ENCODE measurements around the gene EXOC4. TPM values are rescaled to one million over a fixed set of nuclear protein-coding genes. Genes with fewer than 3 reads are reported as not detected.

Gene EXOC4
- total and polyA plus RNA-seq, 2 of the 8 experiments (the other 6 are each of a cell fraction or from before 2014, with no cell fraction given), result 27.0 to 67.3 TPM

GRCh38 chr7:134051020-134051419 lies 798.1 kb downstream of the EXOC4 start (continued):
- TF ChIP-seq SIX5 (IDR thresholded peaks at IDR 0.05; ENCODE audit: low read depth, low read length), result no peak
- TF ChIP-seq, protein P1, sequence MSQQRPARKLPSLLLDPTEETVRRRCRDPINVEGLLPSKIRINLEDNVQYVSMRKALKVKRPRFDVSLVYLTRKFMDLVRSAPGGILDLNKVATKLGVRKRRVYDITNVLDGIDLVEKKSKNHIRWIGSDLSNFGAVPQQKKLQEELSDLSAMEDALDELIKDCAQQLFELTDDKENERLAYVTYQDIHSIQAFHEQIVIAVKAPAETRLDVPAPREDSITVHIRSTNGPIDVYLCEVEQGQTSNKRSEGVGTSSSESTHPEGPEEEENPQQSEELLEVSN (IDR thresholded peaks at IDR 0.05), result no peak
- no peak for TF ChIP-seq SUZ12 (IDR thresholded peaks at IDR 0.05; ENCODE audit: low read length)
- no peak for TF ChIP-seq POU5F1 (IDR thresholded peaks at IDR 0.05; ENCODE audit: low read depth, low read length)
